Measurements from ENCODE around the gene FAM234A. TPM values are rescaled to one million over a fixed set of nuclear protein-coding genes. Genes with fewer than 3 reads are reported as not detected.

Gene FAM234A
- total RNA-seq, 2 experiments from 2014 or later: 26.9 to 31.5 TPM

DNA sequence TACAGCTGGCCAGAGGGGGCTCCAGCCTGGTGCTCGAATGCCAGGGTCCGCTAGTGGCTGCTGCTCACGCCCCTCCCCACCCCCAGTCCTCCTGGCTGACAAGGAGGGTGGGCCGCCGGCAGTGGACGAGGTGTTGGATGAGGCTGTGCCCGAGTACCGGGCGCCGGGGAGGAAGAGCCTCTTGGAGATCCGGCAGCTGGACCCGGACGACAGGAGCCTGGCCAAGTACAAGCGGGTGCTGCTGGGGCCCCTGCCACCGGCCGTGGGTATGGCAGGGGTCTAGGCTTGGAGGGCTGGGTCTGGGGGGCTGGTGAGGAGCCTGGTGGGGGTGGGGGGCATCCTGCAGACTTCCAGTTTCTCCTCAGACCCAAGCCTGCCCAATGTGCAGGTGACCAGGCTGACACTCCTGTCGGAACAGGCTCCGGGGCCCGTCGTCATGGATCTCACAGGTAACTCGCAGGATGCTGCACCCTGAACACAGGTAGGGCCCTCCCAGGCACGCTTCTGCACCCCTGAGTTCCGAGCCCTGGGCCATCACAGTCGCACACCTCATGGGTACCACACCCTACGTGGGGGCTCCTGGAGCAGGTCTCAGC, 47.1 kb downstream of the FAM234A start:
- Mint-ChIP-seq H3K4me1 (peaks cover 5% of the 10 kb centered on the region), H3K9me3 (no peaks in the 10 kb centered on the region), H3K27me3 (peaks cover 18% of the 10 kb centered on the region), H3K36me3 (ENCODE audit: low read depth) (no peaks in the 10 kb centered on the region), H3K27ac (no peak overlapping the region), H3K4me3 (no peak overlapping the region)
- CTCF ChIA-PET: no interaction called here
- no peak for DNase-seq
- POLR2A ChIA-PET: no interaction called here

DNA sequence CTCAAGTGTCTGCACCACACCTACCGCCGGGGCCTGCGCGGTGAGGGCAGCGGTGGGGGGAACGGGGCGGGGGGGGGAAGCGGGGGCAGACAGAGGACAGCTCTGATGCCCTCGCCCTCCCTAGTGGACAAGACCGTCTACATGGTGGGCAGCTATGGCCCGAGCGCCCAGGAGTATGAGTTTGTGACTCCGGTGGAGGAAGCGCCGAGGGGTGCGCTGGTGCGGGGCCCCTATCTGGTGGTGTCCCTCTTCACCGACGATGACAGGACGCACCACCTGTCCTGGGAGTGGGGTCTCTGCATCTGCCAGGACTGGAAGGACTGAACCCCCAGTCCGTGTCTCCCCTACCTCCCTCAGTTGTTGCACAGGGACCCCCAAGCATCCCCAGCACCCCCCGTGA, 47.9 kb downstream of the FAM234A start:
- DNase-seq: no peak
- peaks cover 5% of the 10 kb centered on the region for H3K4me1 Mint-ChIP-seq
- H3K9me3 Mint-ChIP-seq: no peaks in the 10 kb centered on the region
- POLR2A ChIA-PET: no interaction called here
- no peaks in the 10 kb centered on the region for H3K36me3 Mint-ChIP-seq (ENCODE audit: low read depth)
- peaks cover 11% of the 10 kb centered on the region for H3K27me3 Mint-ChIP-seq
- no peak overlapping the region for H3K4me3 Mint-ChIP-seq
- CTCF ChIA-PET: no interaction called here
- H3K27ac Mint-ChIP-seq: no peak overlapping the region

DNA sequence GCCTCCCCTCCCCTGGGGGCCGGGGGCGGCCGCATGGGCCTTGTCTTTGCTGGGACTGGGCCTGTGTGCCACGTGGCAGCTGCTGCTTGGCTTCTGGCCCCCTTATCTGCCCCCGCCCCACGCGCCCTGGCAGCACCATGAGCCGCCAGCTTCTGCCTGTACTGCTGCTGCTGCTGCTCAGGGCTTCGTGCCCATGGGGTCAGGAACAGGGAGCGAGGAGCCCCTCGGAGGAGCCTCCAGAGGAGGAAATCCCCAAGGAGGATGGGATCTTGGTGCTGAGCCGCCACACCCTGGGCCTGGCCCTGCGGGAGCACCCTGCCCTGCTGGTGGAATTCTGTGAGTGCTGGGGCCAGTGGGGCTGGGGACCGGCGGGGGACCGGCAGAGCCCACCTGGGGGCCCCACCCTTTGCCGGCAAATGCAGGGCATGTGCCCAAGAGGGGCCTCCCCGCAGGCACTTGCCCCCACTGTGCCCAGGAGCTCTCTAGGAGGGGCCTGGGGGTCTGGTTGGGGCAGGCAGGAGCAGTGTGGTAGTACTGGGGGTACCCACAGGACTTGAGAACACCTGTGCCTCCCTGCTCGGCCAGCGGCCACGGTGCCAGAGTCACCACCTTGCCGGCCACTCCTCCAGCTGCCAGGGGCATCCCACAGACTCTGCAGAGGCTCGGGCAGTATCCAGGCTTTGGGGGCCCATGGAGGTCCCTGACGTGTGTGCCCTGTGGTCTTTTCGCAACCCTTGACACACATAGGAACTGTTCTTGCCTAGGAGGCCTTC, 48.6 kb downstream of the FAM234A start, which contains the start of gene PDIA2:
PDIA2 (plus strand) TSS at position 132 of the 773 bp plus-strand sequence; CDS start at position 138, 6 bp downstream.
- Mint-ChIP-seq H3K27me3 (peaks cover 11% of the 10 kb centered on the region), H3K9me3 (no peaks in the 10 kb centered on the region), H3K4me1 (peaks cover 5% of the 10 kb centered on the region), H3K27ac (no peak within 1 kb of the TSS), H3K4me3 (no peak within 1 kb of the TSS), H3K36me3 (ENCODE audit: low read depth) (peaks cover 4% of the 10 kb centered on the region)
- ChIA-PET POLR2A (no interaction called here), CTCF (no interaction called here)
- no peak for DNase-seq

DNA sequence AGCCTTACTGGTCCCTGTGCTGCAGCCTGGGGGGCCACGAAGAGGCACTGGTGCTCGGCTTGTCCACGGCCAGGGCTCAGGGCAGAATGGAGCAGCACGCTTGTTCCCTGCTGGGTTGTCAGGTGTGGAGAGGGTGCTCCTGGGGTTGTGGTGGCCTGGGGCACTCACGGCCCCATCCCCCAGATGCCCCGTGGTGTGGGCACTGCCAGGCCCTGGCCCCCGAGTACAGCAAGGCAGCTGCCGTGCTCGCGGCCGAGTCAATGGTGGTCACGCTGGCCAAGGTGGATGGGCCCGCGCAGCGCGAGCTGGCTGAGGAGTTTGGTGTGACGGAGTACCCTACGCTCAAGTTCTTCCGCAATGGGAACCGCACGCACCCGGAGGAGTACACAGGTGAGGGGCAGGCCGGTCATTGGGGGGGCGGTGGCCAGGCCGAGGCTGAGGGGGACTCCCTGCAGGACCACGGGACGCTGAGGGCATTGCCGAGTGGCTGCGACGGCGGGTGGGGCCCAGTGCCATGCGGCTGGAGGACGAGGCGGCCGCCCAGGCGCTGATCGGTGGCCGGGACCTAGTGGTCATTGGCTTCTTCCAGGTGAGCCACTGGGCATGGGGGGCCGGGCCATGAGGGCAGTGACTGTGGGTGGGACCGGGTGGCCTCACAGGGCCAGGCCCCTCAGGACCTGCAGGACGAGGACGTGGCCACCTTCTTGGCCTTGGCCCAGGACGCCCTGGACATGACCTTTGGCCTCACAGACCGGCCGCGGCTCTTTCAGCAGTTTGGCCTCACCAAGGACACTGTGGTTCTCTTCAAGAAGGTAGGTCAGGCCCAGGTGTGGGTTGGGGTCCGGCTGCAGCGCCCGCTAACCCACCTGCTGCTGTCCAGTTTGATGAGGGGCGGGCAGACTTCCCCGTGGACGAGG, 49.8 kb downstream of the FAM234A start:
- POLR2A ChIA-PET: no interaction called here
- no peak overlapping the region for H3K4me3 Mint-ChIP-seq
- H3K27ac Mint-ChIP-seq: no peak overlapping the region
- CTCF ChIA-PET: no interaction called here
- H3K9me3 Mint-ChIP-seq: no peaks in the 10 kb centered on the region
- peaks cover 4% of the 10 kb centered on the region for H3K36me3 Mint-ChIP-seq (ENCODE audit: low read depth)
- H3K4me1 Mint-ChIP-seq: no peaks in the 10 kb centered on the region
- H3K27me3 Mint-ChIP-seq: peaks cover 4% of the 10 kb centered on the region
- DNase-seq: no peak

DNA sequence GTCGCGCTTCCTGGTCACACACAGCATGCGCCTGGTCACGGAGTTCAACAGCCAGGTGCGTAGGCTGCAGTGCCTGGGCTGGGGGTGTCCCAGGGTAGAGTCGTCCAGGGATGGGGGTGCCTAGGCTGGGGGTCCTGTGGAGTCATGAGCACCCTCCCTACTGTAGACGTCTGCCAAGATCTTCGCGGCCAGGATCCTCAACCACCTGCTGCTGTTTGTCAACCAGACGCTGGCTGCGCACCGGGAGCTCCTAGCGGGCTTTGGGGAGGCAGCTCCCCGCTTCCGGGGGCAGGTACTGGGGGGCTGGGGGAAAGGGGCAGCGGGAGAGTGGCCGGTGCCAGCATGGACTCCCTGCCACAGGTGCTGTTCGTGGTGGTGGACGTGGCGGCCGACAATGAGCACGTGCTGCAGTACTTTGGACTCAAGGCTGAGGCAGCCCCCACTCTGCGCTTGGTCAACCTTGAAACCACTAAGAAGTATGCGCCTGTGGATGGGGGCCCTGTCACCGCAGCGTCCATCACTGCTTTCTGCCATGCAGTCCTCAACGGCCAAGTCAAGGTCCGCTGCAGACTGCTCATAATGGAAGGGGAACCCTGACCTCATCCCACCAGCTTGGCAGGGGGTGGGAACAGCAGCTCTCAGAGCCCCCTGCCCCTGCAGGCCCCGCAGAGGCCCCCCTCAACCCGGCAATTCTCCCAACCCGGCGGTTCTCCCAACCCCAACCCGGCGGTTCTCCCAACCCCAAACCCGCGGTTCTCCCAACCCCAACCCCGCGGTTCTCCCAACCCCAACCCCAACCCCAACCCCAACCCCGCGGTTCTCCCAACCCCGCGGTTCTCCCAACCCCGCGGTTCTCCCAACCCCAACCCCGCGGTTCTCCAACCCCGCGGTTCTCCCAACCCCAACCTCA, 50.8 kb downstream of the FAM234A start:
- no peak overlapping the region for H3K27ac Mint-ChIP-seq
- POLR2A ChIA-PET: no interaction called here
- H3K4me3 Mint-ChIP-seq: no peak overlapping the region

DNA sequence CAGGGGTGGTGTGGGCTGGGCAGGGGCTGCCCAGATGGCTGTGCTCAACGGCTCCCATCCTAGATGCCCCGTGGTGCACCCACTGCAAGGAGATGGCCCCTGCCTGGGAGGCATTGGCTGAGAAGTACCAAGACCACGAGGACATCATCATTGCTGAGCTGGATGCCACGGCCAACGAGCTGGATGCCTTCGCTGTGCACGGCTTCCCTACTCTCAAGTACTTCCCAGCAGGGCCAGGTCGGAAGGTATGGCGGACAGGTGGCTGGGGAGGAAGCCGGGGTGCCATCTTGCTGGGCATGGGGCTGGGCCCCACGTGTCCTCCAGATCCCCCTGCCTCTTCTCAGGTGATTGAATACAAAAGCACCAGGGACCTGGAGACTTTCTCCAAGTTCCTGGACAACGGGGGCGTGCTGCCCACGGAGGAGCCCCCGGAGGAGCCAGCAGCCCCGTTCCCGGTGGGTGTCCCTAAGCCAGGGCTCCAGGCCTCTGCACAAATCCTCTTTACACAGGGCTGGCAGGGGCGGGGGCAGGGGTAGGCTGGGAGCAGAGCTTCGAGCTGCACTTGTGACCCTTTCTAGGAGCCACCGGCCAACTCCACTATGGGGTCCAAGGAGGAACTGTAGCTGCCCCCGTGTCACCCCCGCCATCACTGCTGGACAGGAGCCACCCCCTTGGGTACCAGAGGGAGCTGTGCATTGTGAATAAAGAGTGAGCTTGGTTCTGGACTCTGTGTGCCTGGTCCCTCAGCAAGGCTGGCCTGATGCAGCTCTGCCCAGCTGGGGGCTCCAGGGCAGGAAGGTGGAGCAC, 52.1 kb downstream of the FAM234A start:
- POLR2A ChIA-PET: no interaction called here
- no peak for DNase-seq

More for the DNA sequence above, 50.8 kb downstream of the FAM234A start:
- CTCF ChIA-PET: no interaction called here
- H3K9me3 Mint-ChIP-seq: no peaks in the 10 kb centered on the region
- H3K4me1 Mint-ChIP-seq: no peaks in the 10 kb centered on the region
- no peak for DNase-seq
- peaks cover 4% of the 10 kb centered on the region for H3K36me3 Mint-ChIP-seq (ENCODE audit: low read depth)
- peaks cover 4% of the 10 kb centered on the region for H3K27me3 Mint-ChIP-seq

DNA sequence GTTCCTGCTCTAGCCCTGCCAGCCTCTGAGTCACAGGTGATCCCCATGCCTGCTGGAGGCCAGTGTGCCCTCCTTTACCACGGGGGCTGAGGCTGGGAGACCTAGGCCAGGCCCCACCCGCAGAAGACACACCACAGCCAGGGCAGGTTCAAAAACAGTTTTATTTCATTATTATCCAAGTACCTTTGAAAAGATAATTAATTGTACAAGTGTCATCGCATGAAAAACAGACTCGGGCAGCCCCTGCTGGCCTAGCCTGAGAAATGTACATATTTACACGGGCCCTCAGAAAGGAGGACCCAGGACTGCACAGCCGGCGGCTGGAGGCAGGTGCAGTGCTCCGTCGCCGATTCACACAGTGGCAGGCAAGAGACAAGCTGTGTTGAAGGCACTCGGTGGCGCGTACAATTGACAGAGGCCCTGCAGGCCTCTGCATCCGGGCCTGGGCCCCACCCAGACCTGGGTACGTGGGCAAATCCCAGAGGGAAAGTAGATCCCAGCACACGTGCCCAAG, 52.7 kb downstream of the FAM234A start:
- H3K27me3 Mint-ChIP-seq: no peaks in the 10 kb centered on the region
- no peaks in the 10 kb centered on the region for H3K9me3 Mint-ChIP-seq
- CTCF ChIA-PET: no interaction called here
- DNase-seq: no peak
- H3K27ac Mint-ChIP-seq: no peak overlapping the region
- no peak overlapping the region for H3K4me3 Mint-ChIP-seq
- POLR2A ChIA-PET: no interaction called here
- H3K4me1 Mint-ChIP-seq: no peaks in the 10 kb centered on the region
- peaks cover 4% of the 10 kb centered on the region for H3K36me3 Mint-ChIP-seq (ENCODE audit: low read depth)

More for the DNA sequence above, 52.1 kb downstream of the FAM234A start:
- Mint-ChIP-seq H3K4me1 (no peaks in the 10 kb centered on the region), H3K4me3 (no peak overlapping the region), H3K9me3 (no peaks in the 10 kb centered on the region), H3K36me3 (ENCODE audit: low read depth) (peaks cover 4% of the 10 kb centered on the region), H3K27ac (no peak overlapping the region), H3K27me3 (no peaks in the 10 kb centered on the region)
- CTCF ChIA-PET: no interaction called here

DNA sequence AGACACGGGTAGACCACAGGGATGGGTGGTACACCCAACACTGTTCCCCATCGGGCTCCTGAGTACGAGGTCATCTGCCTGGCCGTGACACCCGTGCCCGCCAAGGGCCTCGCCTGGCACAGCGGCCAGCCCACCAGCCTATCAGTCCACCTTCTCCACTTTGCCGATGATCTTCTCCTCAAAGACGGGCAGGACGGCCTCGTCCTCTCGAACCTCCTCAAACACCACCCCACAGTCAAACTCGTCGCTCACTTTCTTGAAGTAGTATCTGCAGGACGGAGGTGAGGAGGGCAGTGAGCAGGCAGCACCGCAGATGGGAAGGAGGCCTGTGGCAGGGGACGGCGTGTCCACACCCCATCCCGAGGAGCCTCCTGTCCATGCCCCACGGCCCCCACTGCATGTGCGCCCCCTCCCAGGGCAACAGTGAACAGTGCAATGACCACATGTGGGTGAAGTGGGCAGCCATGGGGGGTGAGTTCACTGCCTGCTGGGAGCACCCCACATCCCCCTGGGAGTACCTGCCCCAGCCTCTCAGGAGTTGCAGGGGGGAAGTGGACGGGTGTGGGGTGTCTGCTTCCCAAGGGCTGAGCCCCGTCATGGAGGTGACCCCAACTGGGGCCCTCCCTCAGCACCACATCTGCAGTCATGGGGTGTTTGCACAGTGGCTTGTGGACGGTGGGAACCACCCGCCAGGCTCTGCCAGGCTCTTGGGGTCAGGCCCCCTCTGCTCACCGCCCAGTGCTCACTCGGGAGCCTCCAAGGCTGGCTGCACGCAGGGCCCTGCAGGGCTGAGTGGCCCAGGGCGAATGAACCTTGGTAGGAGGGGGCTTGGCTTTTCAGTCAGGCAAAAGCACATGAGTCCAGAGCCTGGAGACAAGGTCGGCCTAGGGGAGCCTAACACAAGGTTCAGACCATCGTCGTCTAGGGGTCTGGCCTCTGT, 53.6 kb downstream of the FAM234A start:
- ChIA-PET CTCF (no interaction called here), POLR2A (no interaction called here)
- Mint-ChIP-seq H3K27me3 (no peaks in the 10 kb centered on the region), H3K4me1 (no peaks in the 10 kb centered on the region), H3K27ac (no peak overlapping the region), H3K4me3 (no peak overlapping the region), H3K9me3 (no peaks in the 10 kb centered on the region), H3K36me3 (ENCODE audit: low read depth) (peaks cover 6% of the 10 kb centered on the region)
- DNase-seq: no peak

DNA sequence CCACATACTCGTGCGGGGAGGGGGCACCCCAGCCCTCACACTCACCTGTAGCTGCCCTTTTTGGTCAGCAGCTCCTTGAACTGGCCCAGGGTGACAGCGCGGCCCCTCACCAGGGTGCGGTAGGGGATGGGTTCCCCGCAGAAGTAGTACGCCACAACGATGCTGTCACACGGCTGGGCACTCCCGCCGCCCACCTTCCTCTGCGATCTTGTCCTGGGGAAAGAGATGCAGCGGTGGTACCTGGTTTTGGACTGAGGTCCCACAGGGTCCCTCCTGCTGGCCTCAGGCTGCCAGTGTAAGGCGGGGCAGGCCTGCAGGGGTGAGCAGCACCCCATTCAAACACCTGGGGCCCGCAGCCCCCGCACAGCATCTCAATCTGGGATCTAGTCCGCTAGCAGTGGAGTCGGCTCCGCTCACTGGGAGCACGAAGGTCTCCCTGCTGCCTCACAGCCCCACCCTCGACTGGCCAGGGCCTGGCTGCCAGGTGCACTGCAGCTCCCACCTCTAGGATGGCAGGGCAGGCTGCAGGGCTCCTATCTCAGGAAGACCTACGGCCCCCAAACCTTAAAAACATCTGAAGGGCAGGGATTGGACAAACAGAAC, 54.9 kb downstream of the FAM234A start:
- no peak for DNase-seq

DNA sequence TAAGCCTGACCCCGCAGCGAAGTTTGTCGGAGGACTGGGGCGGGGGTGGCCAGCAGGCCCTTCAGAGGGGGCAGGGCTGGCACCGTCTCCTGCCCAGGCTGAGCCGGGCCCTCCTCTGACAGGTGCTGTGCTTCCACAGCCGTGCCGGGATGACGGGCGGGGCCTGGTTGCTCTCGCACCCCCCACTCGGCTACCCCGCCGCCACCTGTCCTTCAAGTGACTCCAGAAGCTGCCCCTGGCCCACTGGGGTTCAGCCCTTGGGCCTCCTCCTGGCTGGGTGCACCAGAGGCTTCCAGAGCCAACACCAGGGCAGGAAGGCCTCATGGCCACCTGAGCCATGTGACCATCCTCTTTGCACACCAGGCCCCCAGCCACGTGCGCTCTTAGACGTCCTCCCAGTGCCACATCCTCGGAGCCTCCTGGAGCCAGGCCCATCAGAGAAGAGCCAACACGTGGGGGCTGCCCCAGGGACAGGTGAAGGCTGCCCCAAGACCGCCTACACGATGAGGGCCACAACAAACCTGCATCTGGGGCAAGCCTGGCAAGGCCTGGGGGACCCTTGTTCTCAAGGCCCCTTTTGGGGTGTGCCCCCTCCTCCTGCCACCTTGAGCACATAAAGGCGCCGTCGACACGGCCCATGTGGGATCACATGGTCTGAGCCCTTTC, 55.5 kb downstream of the FAM234A start:
- H3K4me3 Mint-ChIP-seq: no peak overlapping the region
- peaks cover 6% of the 10 kb centered on the region for H3K36me3 Mint-ChIP-seq (ENCODE audit: low read depth)
- no peaks in the 10 kb centered on the region for H3K27me3 Mint-ChIP-seq
- POLR2A ChIA-PET: no interaction called here
- no peak overlapping the region for H3K27ac Mint-ChIP-seq
- CTCF ChIA-PET: interaction anchor here (0.5 kb wide), 1 partner anchor 73 kb away, joined by 3 read pairs; no protein-coding TSS in a partner anchor
- H3K4me1 Mint-ChIP-seq: no peaks in the 10 kb centered on the region
- no peak for DNase-seq
- H3K9me3 Mint-ChIP-seq: no peaks in the 10 kb centered on the region

More for the DNA sequence above, 54.9 kb downstream of the FAM234A start:
- Mint-ChIP-seq H3K4me3 (no peak overlapping the region), H3K4me1 (no peaks in the 10 kb centered on the region), H3K9me3 (no peaks in the 10 kb centered on the region), H3K27me3 (no peaks in the 10 kb centered on the region), H3K27ac (no peak overlapping the region), H3K36me3 (ENCODE audit: low read depth) (peaks cover 6% of the 10 kb centered on the region)
- ChIA-PET CTCF (no interaction called here), POLR2A (no interaction called here)
